HepG2 (cell line): ENCODE results near the gene SP140L. TPM values are rescaled to one million over a fixed set of nuclear protein-coding genes. Genes with fewer than 3 reads are reported as not detected.

Experiments
- ATAC-seq: fragments of 200-7000 bp; cut with Tn5 transposase; 3 replicates; pipeline ENCODE4 v1.9.1; 2020; ENCODE audit warnings: mild to moderate bottlenecking, moderate library complexity
- Bru-seq: library from RNA; stranded (reverse); fragments of 400-500 nt; gene quantifications from one replicate; lab custom pipeline; 2021; lab: Mats Ljungman, UMichigan
- BruChase-seq, 2 experiments: library from RNA; stranded (reverse); fragments of 400-500 nt; gene quantifications; one replicate each; lab custom pipeline; 2021; lab: Mats Ljungman, UMichigan
- BruUV-seq: library from RNA; stranded (reverse); fragments of 400-500 nt; replicated peaks from 2 replicates; lab custom pipeline; 2021; lab: Mats Ljungman, UMichigan
- CTCF ChIA-PET: fragments of 300-600 bp; formaldehyde crosslinking; extraction: SDS; loops from one replicate; lab custom pipeline; 2021; ENCODE audit warnings: low total read pairs, inconsistent platforms, low intra/inter-chr PET ratio; lab: Yijun Ruan, JAX
- POLR2A ChIA-PET: fragments of 350-600 bp; sonication (Branson Sonifier 250); formaldehyde crosslinking; loops from one replicate; lab custom pipeline; 2020; ENCODE audit warnings: antibody characterized with exemption, inconsistent platforms; lab: Yijun Ruan, JAX
- DNase-seq: peaks from one replicate; pipeline ENCODE4 v3.0.0-alpha.2; 2015; ENCODE audit warnings: low spot score
- FAIRE-seq: peaks from 3 replicates; lab custom pipeline; 2011; peaks lifted over from hg19 to GRCh38; lab: Jason Lieb, UNC
- H2AFZ ChIP-seq: one replicate; pipeline ENCODE4 v1.6.1; 2011; ENCODE audit warnings: low read length, inconsistent platforms
- H3K27ac ChIP-seq: fragments of 300-600 bp; 3 replicates; pipeline ENCODE4 v1.8.0; 2011; ENCODE audit warnings: mixed run types, mild to moderate bottlenecking, mixed read lengths, low read length, inconsistent platforms; ENCODE audit not compliant: insufficient read depth; ENCODE audit errors: extremely low read length
- H3K27me3 ChIP-seq, 2 experiments: fragments of 200-600 bp in 1 of 2; 2 replicates in 1 of 2; 3 replicates in 1 of 2; pipeline versions ENCODE4 v1.6.0 to v1.8.0; 2011; ENCODE audit warnings: low read length in 2 of 2, mild to moderate bottlenecking in 2 of 2, moderate library complexity in 2 of 2, inconsistent platforms in 1 of 2; ENCODE audit not compliant: insufficient read depth in 2 of 2, control insufficient read depth in 1 of 2
- H3K36me3 ChIP-seq, 2 experiments: fragments of 200-600 bp in 1 of 2; replicated peaks in 1 of 2; 2 replicates in 1 of 2; 3 replicates in 1 of 2; pipeline versions ENCODE4 v1.5.1 to v1.8.0; 2011; ENCODE audit warnings: low read length in 2 of 2, inconsistent platforms in 1 of 2; ENCODE audit not compliant: insufficient read depth in 2 of 2, control insufficient read depth in 1 of 2
- H3K4me1 ChIP-seq: 2 replicates; pipeline ENCODE4 v1.5.1; 2012; ENCODE audit warnings: low read length, inconsistent platforms; ENCODE audit not compliant: insufficient read depth
- H3K4me2 ChIP-seq: 2 replicates; pipeline ENCODE4 v1.6.0; 2011; ENCODE audit warnings: low read depth, low read length, inconsistent platforms
- H3K4me3 ChIP-seq, 3 experiments: fragments of 200-600 bp in 1 of 3; sonication (generic), shearing (Covaris generic) in 1 of 3; replicated peaks in 1 of 3; 2 replicates each; pipeline ENCODE4 v1.5.1; 2011 to 2016; ENCODE audit warnings: low read length in 3 of 3, inconsistent platforms in 2 of 3, low read depth in 2 of 3, mild to moderate bottlenecking in 2 of 3, control low read depth in 1 of 3, mixed read lengths in 1 of 3; ENCODE audit not compliant: insufficient read depth in 1 of 3
- H3K79me2 ChIP-seq: one replicate; pipeline ENCODE4 v1.6.1; 2011; ENCODE audit warnings: low read length, inconsistent platforms; ENCODE audit not compliant: insufficient read depth
- H3K9ac ChIP-seq: 2 replicates; pipeline ENCODE4 v1.6.0; 2011; ENCODE audit warnings: mild to moderate bottlenecking, low read depth, low read length, inconsistent platforms; ENCODE audit not compliant: insufficient read depth
- H3K9me3 ChIP-seq: 2 replicates; pipeline ENCODE4 v1.5.1; 2012; ENCODE audit warnings: mild to moderate bottlenecking, low read length
- H4K20me1 ChIP-seq: 2 replicates; pipeline ENCODE4 v1.6.0; 2011; ENCODE audit warnings: inconsistent platforms, mild to moderate bottlenecking, low read length, moderate library complexity; ENCODE audit not compliant: insufficient read depth
- ASH2L ChIP-seq: fragments of 300-600, 200-600 bp; sonication (generic); IDR thresholded peaks from 2 replicates; pipeline ENCODE4 v1.7.0; 2017; ENCODE audit warnings: low read depth, mild to moderate bottlenecking, moderate library complexity, mixed read lengths, low read length; ENCODE audit not compliant: insufficient read length
- CEBPB ChIP-seq: IDR thresholded peaks from 2 replicates; pipeline ENCODE4 v1.6.1; 2011; ENCODE audit warnings: low read depth, low read length, improper control_type of control experiment, borderline replicate concordance
- KMT2A ChIP-seq: sonication (generic); formaldehyde crosslinking; IDR thresholded peaks from 2 replicates; pipeline ENCODE4 v1.4.0; 2020; ENCODE audit warnings: missing genetic modification reagents
- MAFK ChIP-seq, 2 experiments: IDR thresholded peaks in 1 of 2; conservative IDR thresholded peaks in 1 of 2; 2 replicates each; pipeline ENCODE4 v1.6.1; 2011; ENCODE audit warnings: improper control_type of control experiment in 2 of 2, low read length in 2 of 2
- MXD4 ChIP-seq: IDR thresholded peaks from 2 replicates; pipeline ENCODE4 v1.6.1; 2016; ENCODE audit warnings: mild to moderate bottlenecking, missing biosample characterization, missing genetic modification reagents
- PBX3 ChIP-seq: sonication (generic); formaldehyde crosslinking; IDR thresholded peaks from 2 replicates; pipeline ENCODE4 v1.8.1; 2023; ENCODE audit warnings: missing genetic modification reagents, inconsistent platforms, borderline replicate concordance
- SMAD9 ChIP-seq: sonication (generic); formaldehyde crosslinking; IDR thresholded peaks from 2 replicates; pipeline ENCODE4 v1.5.1; 2020; ENCODE audit warnings: mild to moderate bottlenecking, missing genetic modification reagents
- SNRNP70 ChIP-seq: fragments of 200-400 bp; formaldehyde crosslinking; IDR thresholded peaks from 2 replicates; pipeline ENCODE4 v1.6.1; 2017; ENCODE audit warnings: mild to moderate bottlenecking, low read depth, low read length, moderate library complexity
- TCF7 ChIP-seq: sonication (generic); IDR thresholded peaks from 2 replicates; pipeline ENCODE4 v1.6.1; 2016; ENCODE audit warnings: antibody characterized with exemption, low read depth
- ZNF276 ChIP-seq: sonication (generic); formaldehyde crosslinking; IDR thresholded peaks from 2 replicates; pipeline ENCODE4 v1.4.0; 2020; ENCODE audit warnings: mild to moderate bottlenecking, low read depth, missing genetic modification reagents
- ZNF326 ChIP-seq: sonication (generic); formaldehyde crosslinking; IDR thresholded peaks from 2 replicates; pipeline ENCODE4 v1.4.0; 2020; ENCODE audit warnings: missing genetic modification reagents, borderline replicate concordance
- ZNF333 ChIP-seq: sonication (generic); formaldehyde crosslinking; IDR thresholded peaks from 2 replicates; pipeline ENCODE4 v1.4.0; 2020; ENCODE audit warnings: mild to moderate bottlenecking, missing genetic modification reagents, borderline replicate concordance
- ZNF468 ChIP-seq: sonication (generic); formaldehyde crosslinking; IDR thresholded peaks from 2 replicates; pipeline ENCODE4 v1.8.0; 2022; ENCODE audit warnings: mild to moderate bottlenecking, moderate library complexity, missing genetic modification reagents
- ZNF772 ChIP-seq: sonication (generic); formaldehyde crosslinking; IDR thresholded peaks from 2 replicates; pipeline ENCODE4 v1.5.0; 2020; ENCODE audit warnings: mild to moderate bottlenecking, missing genetic modification reagents
- ZNF777 ChIP-seq: sonication (generic); formaldehyde crosslinking; IDR thresholded peaks from 2 replicates; pipeline ENCODE4 v1.4.0; 2020; ENCODE audit warnings: missing genetic modification reagents
- WGBS: methylation state at CpG from one replicate; pipeline ENCODE4 v1.1.6; 2017; ENCODE audit warnings: low lambda C conversion rate; 5-methylcytosine and 5-hydroxymethylcytosine counted together
- in situ Hi-C: cut with HindIII; loops from 2 replicates; pipeline ENCODE4 v1.10.0; 2017; ENCODE audit warnings: low pct_unique_long_range_greater_than_20kb; ENCODE audit not compliant: extremely low pct_ligation_motif_present
- intact Hi-C: fragments of 100-400 bp; cut with micrococcal nuclease; formaldehyde crosslinking; loops from one replicate; pipeline ENCODE4 v1.10.0; 2022; ENCODE audit not compliant: unreplicated experiment
- long read RNA-seq, 2 experiments: library from RNA in 1 of 2; library from polyadenylated mRNA in 1 of 2; stranded (forward) in 1 of 2; unstranded in 1 of 2; transcript quantifications; one replicate each; pipeline ENCODE4 v2.0.0, GENCODE V29; 2019 to 2022
- polyA minus RNA-seq, 3 experiments: library from RNA; depleted of rRNA, polyadenylated mRNA; stranded (reverse); fragments of >200 nt; gene quantifications; 2 replicates each; pipeline ENCODE4 v1.2.3, GENCODE V29; 2011; ENCODE audit warnings: low replicate concordance in 1 of 3
- polyA plus RNA-seq, 8 experiments: library from polyadenylated mRNA; depleted of rRNA in 3 of 8; stranded (reverse) in 7 of 8; unstranded in 1 of 8; fragments of >200 nt; fragmentation: Illumina TruSeq in 4 of 8; extraction: Trizol in 4 of 8; gene quantifications; 2 replicates each; pipeline versions ENCODE4 v1.2.1 to v1.2.3, GENCODE V29; 2011 to 2016; ENCODE audit warnings: low read depth in 4 of 8, missing spikeins in 1 of 8, mixed read lengths in 1 of 8; ENCODE audit not compliant: insufficient read depth in 1 of 8
- total RNA-seq, 5 experiments: library from RNA; depleted of rRNA; stranded (reverse); fragments of >200 nt; fragmentation: Illumina TruSeq; extraction: Trizol; gene quantifications; 2 replicates each; pipeline ENCODE4 v1.2.3, GENCODE V29; 2016; ENCODE audit warnings: low read depth in 1 of 5

The SP140L gene
- total RNA-seq (2016; rRNA removed; fragmentation: Illumina TruSeq; extraction: Trizol) (13.2 and 17.5 TPM in 2 replicates), polyA plus RNA-seq (2011; rRNA removed) (10.9 and 13.7 TPM in 2 replicates), polyA minus RNA-seq (2011; rRNA and poly(A)+ RNA removed; ENCODE audit: low replicate concordance) (3.0 and 5.6 TPM in 2 replicates), Bru-seq, nascent RNA (percentile 75 among the genes with signal in this experiment), BruChase-seq, experiment 1, labeled RNA remaining after a 6-hour chase (percentile 67 among the genes with signal in this experiment), BruChase-seq, experiment 2, labeled RNA remaining after a 2-hour chase (percentile 69 among the genes with signal in this experiment)
- 5.6 TPM in 2 replicates for total RNA-seq (2016; cell fraction: cytosol; rRNA removed; fragmentation: Illumina TruSeq; extraction: Trizol; ENCODE audit: low read depth)
- 13.2 and 18.1 TPM in 2 replicates for total RNA-seq (2016; cell fraction: insoluble cytoplasmic fraction; rRNA removed; fragmentation: Illumina TruSeq; extraction: Trizol)
- 4.1 and 5.0 TPM in 2 replicates for total RNA-seq (2016; cell fraction: membrane; rRNA removed; fragmentation: Illumina TruSeq; extraction: Trizol)
- total RNA-seq (2016; cell fraction: nucleus; rRNA removed; fragmentation: Illumina TruSeq; extraction: Trizol): 26.0 and 35.8 TPM in 2 replicates
- polyA plus RNA-seq (2011; cell fraction: cytosol; rRNA removed): 4.5 and 5.7 TPM in 2 replicates
- 24.8 and 38.1 TPM in 2 replicates for polyA plus RNA-seq (2011; cell fraction: nucleus; rRNA removed)
- 11.8 and 16.1 TPM in 2 replicates for polyA plus RNA-seq (2012)
- 0.91 and 1.0 TPM in 2 replicates for polyA plus RNA-seq (2016; cell fraction: cytosol; fragmentation: Illumina TruSeq; extraction: Trizol; ENCODE audit: low read depth)
- polyA plus RNA-seq (2016; cell fraction: insoluble cytoplasmic fraction; fragmentation: Illumina TruSeq; extraction: Trizol; ENCODE audit: low read depth): 15.7 TPM in 2 replicates
- 2.0 and 2.4 TPM in 2 replicates for polyA plus RNA-seq (2016; cell fraction: membrane; fragmentation: Illumina TruSeq; extraction: Trizol; ENCODE audit: low read depth)
- polyA plus RNA-seq (2016; cell fraction: nucleus; fragmentation: Illumina TruSeq; extraction: Trizol; ENCODE audit: insufficient read depth, low read depth): 44.7 and 46.0 TPM in 2 replicates
- 3.8 and 4.1 TPM in 2 replicates for polyA minus RNA-seq (2011; cell fraction: cytosol; rRNA and poly(A)+ RNA removed)
- polyA minus RNA-seq (2011; cell fraction: nucleus; rRNA and poly(A)+ RNA removed): 33.9 and 48.9 TPM in 2 replicates
- long read RNA-seq, experiment 1, partial matches to known transcripts: 5 of 10 reads
- long read RNA-seq, experiment 1, other reads (novel, unspliced or antisense): 2 of 10 reads
- long read RNA-seq, experiment 2, partial matches to known transcripts: 5 of 22 reads
- long read RNA-seq, experiment 2, other reads (novel, unspliced or antisense): 13 of 22 reads

- intact Hi-C loops: loop anchor here (2.0 kb wide), 1 partner anchor 84 kb away; no protein-coding TSS in a partner anchor
- ChIA-PET POLR2A (interaction anchor here (0.6 to 1.5 kb wide), 11 partner anchors 10 to 333 kb away, joined by 3 to 10 read pairs (median 4); partner anchors contain the start of genes SP100 and SP110), CTCF (no interaction called here)
- H3K9ac ChIP-seq: peak within 1 kb of the TSS; percentile 75
- peak within 1 kb of the TSS; percentile 80 for H3K27ac ChIP-seq
- in situ Hi-C loops: no loop called here
- no peaks in the 10 kb centered on the region for H3K9me3 ChIP-seq
- H3K4me2 ChIP-seq: peak within 1 kb of the TSS; percentile 78
- H3K36me3 ChIP-seq: no peaks in the 10 kb centered on the region
- peaks cover 64% of the 10 kb centered on the region for H3K4me1 ChIP-seq
- no peaks in the 10 kb centered on the region for H4K20me1 ChIP-seq
- ATAC-seq: peak; percentile 95
- under 1% methylated on average over 11 of the region's 11 CpGs for WGBS
- H2AFZ ChIP-seq: peak within 1 kb of the TSS; percentile 93
- FAIRE-seq: peak; percentile 79
- H3K79me2 ChIP-seq: peaks cover 3% of the 10 kb centered on the region
- H3K4me3 ChIP-seq: peak within 1 kb of the TSS; percentile 64 to 74 (median 71)
- BruUV-seq: TSS peak; percentile 87
- no peaks in the 10 kb centered on the region; a peak in 1 of 5 replicates for H3K27me3 ChIP-seq
- peak; percentile 82 for DNase-seq
- TF ChIP-seq MAFK (conservative IDR thresholded peaks at IDR 0.05 in 1 of 2, IDR thresholded peaks at IDR 0.05 in 1 of 2; ENCODE audit: low read length in 2 of 2) (no peak), ZNF326 (CRISPR knock-in tag) (no peak), ZNF772 (no peak), PBX3 (CRISPR knock-in tag) (no peak), CEBPB (peak; percentile 73), ZNF333 (CRISPR knock-in tag) (no peak), SMAD9 (CRISPR knock-in tag) (no peak), ZNF276 (no peak), KMT2A (CRISPR knock-in tag) (peak; percentile 91), ZNF468 (no peak), TCF7 (no peak), ASH2L (peak; percentile 84), ZNF777 (CRISPR knock-in tag) (no peak), MXD4 (CRISPR knock-in tag) (peak; percentile 83), SNRNP70 (no peak)
Measured at GRCh38 chr2:230326453-230327417, at the start of gene SP140L. SP140L (plus strand) TSS chr2:230327193; CDS start chr2:230327270, 77 bp downstream.
